Activated T-helper 1 cell treated with Interleukin-2 at 50 U/mL for 16 hours (primary cell): Measurements from ENCODE around the gene APBA3.

Experiments
- DNase-seq: peaks from one replicate; pipeline ENCODE4 v3.0.0-alpha.2; 2020; ENCODE audit warnings: low read depth

APBA3 gene

GRCh38 chr19:3761382-3762129 is at the start of gene APBA3:
TSS of gene APBA3 (minus strand) at chr19:3761692. CDS start at chr19:3760264, 1,428 bp downstream.
- peak; percentile 92 for DNase-seq

- no peak for DNase-seq
These were observed 49.3 kb upstream of the APBA3 start for GRCh38 chr19:3810708-3811355.

GRCh38 chr19:3809881-3810707 is 48.6 kb upstream of the APBA3 start:
- no peak for DNase-seq

- DNase-seq: no peak
These were observed 47.1 kb upstream of the APBA3 start for GRCh38 chr19:3808420-3809143.

GRCh38 chr19:3807574-3808354 is 46.3 kb upstream of the APBA3 start:
- DNase-seq: no peak

- DNase-seq: no peak
These were observed 45.6 kb upstream of the APBA3 start for GRCh38 chr19:3807131-3807480.

GRCh38 chr19:3805859-3806258 is 44.4 kb upstream of the APBA3 start:
- no peak for DNase-seq

- no peak for DNase-seq
These were observed 42.9 kb upstream of the APBA3 start for GRCh38 chr19:3804429-3804828.

GRCh38 chr19:3803986-3804385 is 42.5 kb upstream of the APBA3 start:
- no peak for DNase-seq

GRCh38 chr19:3803114-3803888 is 41.8 kb upstream of the APBA3 start:
- DNase-seq: no peak

- DNase-seq: peak; percentile 22
These were observed 40.1 kb upstream of the APBA3 start for GRCh38 chr19:3801412-3802096.

GRCh38 chr19:3800996-3801395 is 39.5 kb upstream of the APBA3 start:
- no peak for DNase-seq

GRCh38 chr19:3798137-3798536 is 36.6 kb upstream of the APBA3 start:
- DNase-seq: no peak

- no peak for DNase-seq
These were observed 34.9 kb upstream of the APBA3 start for GRCh38 chr19:3796358-3796757.

GRCh38 chr19:3793799-3794198 is 32.3 kb upstream of the APBA3 start:
- no peak for DNase-seq

GRCh38 chr19:3792114-3792513 is 30.6 kb upstream of the APBA3 start:
- DNase-seq: no peak

- DNase-seq: no peak
These were observed 29.4 kb upstream of the APBA3 start for GRCh38 chr19:3790941-3791340.

GRCh38 chr19:3790209-3790734 is 28.8 kb upstream of the APBA3 start:
- DNase-seq: no peak

GRCh38 chr19:3788996-3789778 is 27.7 kb upstream of the APBA3 start:
- no peak for DNase-seq
